K562 (cell line): ENCODE results near the gene MSS51. TPM values are rescaled to one million over a fixed set of nuclear protein-coding genes. Genes with fewer than 3 reads are reported as not detected.

Source experiments
- DDX20 ChIP-seq: fragments of 450-650 bp; IDR thresholded peaks from 2 replicates; pipeline ENCODE4 v1.6.1; 2016; ENCODE audit warnings: missing genetic modification characterization, low read depth, mild to moderate bottlenecking, missing compliant biosample characterization, moderate library complexity
- GATAD2A ChIP-seq: fragments of 450-650 bp; IDR thresholded peaks from 2 replicates; pipeline ENCODE4 v1.6.1; 2017
- LARP7 ChIP-seq: fragments of 450-650 bp; IDR thresholded peaks from 2 replicates; pipeline ENCODE4 v1.6.1; 2016
- MAZ ChIP-seq, 2 experiments: fragments of 450-650 bp in 1 of 2; sonication (generic) in 1 of 2; formaldehyde crosslinking; IDR thresholded peaks in 1 of 2; conservative IDR thresholded peaks in 1 of 2; 2 replicates each; pipeline versions ENCODE4 v1.4.0 to v1.5.0; 2020; ENCODE audit warnings: mild to moderate bottlenecking in 1 of 2, missing genetic modification reagents in 1 of 2
- NR1H2 ChIP-seq: sonication (generic); formaldehyde crosslinking; IDR thresholded peaks from 2 replicates; pipeline ENCODE4 v1.4.0; 2020; ENCODE audit warnings: mild to moderate bottlenecking, missing genetic modification reagents
- REST ChIP-seq, 2 experiments: fragments of 450-650 bp; formaldehyde crosslinking in 1 of 2; IDR thresholded peaks; 2 replicates each; pipeline versions ENCODE4 v1.4.0 to v1.6.1; 2014 to 2020; ENCODE audit warnings: mild to moderate bottlenecking in 2 of 2, borderline replicate concordance in 1 of 2, low read depth in 1 of 2
- SMARCE1 ChIP-seq: fragments of 450-650 bp; IDR thresholded peaks from 2 replicates; pipeline ENCODE4 v1.7.1; 2016; ENCODE audit warnings: mild to moderate bottlenecking
- ZBTB33 ChIP-seq: sonication (generic); formaldehyde crosslinking; IDR thresholded peaks from 2 replicates; pipeline ENCODE4 v1.8.1; 2023; ENCODE audit warnings: mild to moderate bottlenecking, missing genetic modification reagents
- ZFP91 ChIP-seq: sonication (generic); formaldehyde crosslinking; IDR thresholded peaks from 2 replicates; pipeline ENCODE4 v1.8.0; 2022; ENCODE audit warnings: mild to moderate bottlenecking, missing genetic modification reagents
- ZNF174 ChIP-seq: fragments of 250-450 bp; sonication (Bioruptor Pico); IDR thresholded peaks from 2 replicates; pipeline ENCODE4 v1.4.0; 2020; ENCODE audit warnings: mild to moderate bottlenecking
- ZNF184 ChIP-seq: sonication (generic); formaldehyde crosslinking; IDR thresholded peaks from 2 replicates; pipeline ENCODE4 v1.5.0; 2020; ENCODE audit warnings: missing genetic modification reagents
- ZNF512 ChIP-seq: IDR thresholded peaks from 2 replicates; pipeline ENCODE4 v1.6.1; 2016; ENCODE audit warnings: missing genetic modification characterization, missing compliant biosample characterization
- ZNF589 ChIP-seq: fragments of 200-800 bp; sonication (Bioruptor generic); IDR thresholded peaks from 2 replicates; pipeline ENCODE4 v1.6.1; 2016; ENCODE audit warnings: low read depth, missing genetic modification characterization, missing compliant biosample characterization
- polyA plus RNA-seq, 8 experiments: library from polyadenylated mRNA; depleted of rRNA in 4 of 8; stranded (reverse) in 5 of 8; unstranded in 3 of 8; fragments of >200 nt; fragmentation: Nextera tagmentation in 2 of 8; fragmentation: Illumina TruSeq in 1 of 8; extraction: Ambion mirVana in 2 of 8; extraction: Trizol in 1 of 8; gene quantifications; 2 replicates each; pipeline versions ENCODE4 v1.2.1 to v1.2.3, GENCODE V29; 2011 to 2014; ENCODE audit warnings: inconsistent platforms in 1 of 8, missing spikeins in 1 of 8
- total RNA-seq, 7 experiments: library from RNA; depleted of rRNA in 6 of 7; stranded (reverse); fragments of >200 nt in 6 of 7; fragmentation: Illumina TruSeq in 2 of 7; extraction: Trizol in 2 of 7; gene quantifications; 2 replicates each; pipeline versions ENCODE4 v1.2.1 to v1.2.3, GENCODE V29; 2011 to 2021; ENCODE audit warnings: low replicate concordance in 1 of 7

Gene MSS51
- total and polyA plus RNA-seq, 9 of the 15 experiments (the other 6 are each of a cell fraction or from before 2014, with no cell fraction given) = 0.28 to 1.8 (median 1.2) TPM

- TF ChIP-seq REST (IDR thresholded peaks at IDR 0.05; ENCODE audit: borderline replicate concordance) = no peak
- TF ChIP-seq REST (CRISPR knock-in tag; IDR thresholded peaks at IDR 0.05; ENCODE audit: low read depth) = 0 out of 2 replicates have a peak, but pooled peaks have one; percentile 19
- peak; percentile 96 to 97 for TF ChIP-seq MAZ (CRISPR knock-in tag; conservative IDR thresholded peaks at IDR 0.05 in 1 of 2, IDR thresholded peaks at IDR 0.05 in 1 of 2)
- TF ChIP-seq SMARCE1 = peak; percentile 66
- peak; percentile 78; the same call in 1 of the 2 replicates for TF ChIP-seq GATAD2A
- no peak for TF ChIP-seq ZNF589
- TF ChIP-seq ZFP91 (CRISPR knock-in tag) = no peak
- TF ChIP-seq ZNF184 (CRISPR knock-in tag) = no peak
- TF ChIP-seq DDX20 (tag) = no peak
- TF ChIP-seq ZNF512 = no peak
- peak; percentile 84; the same call in 1 of the 2 replicates for TF ChIP-seq LARP7
- 0 out of 2 replicates have a peak, but pooled peaks have one; percentile 46 for TF ChIP-seq NR1H2
- no peak for TF ChIP-seq ZBTB33 (CRISPR knock-in tag)
- TF ChIP-seq ZNF174 = no peak
These were observed 19.7 kb downstream of the MSS51 start, which contains the start of gene ANXA7 (continued) for GRCh38 chr10:73413528-73414229.
